ENCODE measurements around the gene FBXL4.

The FBXL4 gene

GRCh38 chr6:98871821-98872220 is 75.9 kb downstream of the FBXL4 start:
- no peak for TF ChIP-seq TAF1 (IDR thresholded peaks at IDR 0.05; ENCODE audit: borderline replicate concordance, insufficient read depth, low read length)

GRCh38 chr6:98871057-98871456 is 76.7 kb downstream of the FBXL4 start:
- no peak for TF ChIP-seq POLR2AphosphoS5 (IDR thresholded peaks at IDR 0.05; ENCODE audit: low read depth, low read length)

GRCh38 chr6:98864497-98864896 is 83.2 kb downstream of the FBXL4 start:
- TF ChIP-seq POLR2AphosphoS5 (IDR thresholded peaks at IDR 0.05; ENCODE audit: low read depth, low read length): no peak
- TF ChIP-seq FOXP2 (optimal IDR thresholded peaks at IDR 0.05; ENCODE audit: borderline replicate concordance, extremely low read depth, extremely low read length, insufficient read depth): no peak
- no peak for TF ChIP-seq SIN3A (IDR thresholded peaks at IDR 0.05; ENCODE audit: borderline replicate concordance, insufficient read depth, low read length)
- no peak for TF ChIP-seq REST (IDR thresholded peaks at IDR 0.05; ENCODE audit: insufficient read depth in 1 of 2, low read depth in 2 of 2, low read length in 2 of 2)
- no peak for TF ChIP-seq TAF1 (IDR thresholded peaks at IDR 0.05; ENCODE audit: borderline replicate concordance, insufficient read depth, low read length)

GRCh38 chr6:98848539-98849242 is 99.1 kb downstream of the FBXL4 start:
- no peak for TF ChIP-seq FOXP2 (optimal IDR thresholded peaks at IDR 0.05; ENCODE audit: borderline replicate concordance, extremely low read depth, extremely low read length, insufficient read depth)
- no peak for TF ChIP-seq SIN3A (IDR thresholded peaks at IDR 0.05; ENCODE audit: borderline replicate concordance, insufficient read depth, low read length)
- TF ChIP-seq REST (IDR thresholded peaks at IDR 0.05; ENCODE audit: insufficient read depth in 1 of 2, low read depth in 2 of 2, low read length in 2 of 2): no peak
- no peak for TF ChIP-seq POLR2AphosphoS5 (IDR thresholded peaks at IDR 0.05; ENCODE audit: low read depth, low read length)
- TF ChIP-seq TAF1 (IDR thresholded peaks at IDR 0.05; ENCODE audit: borderline replicate concordance, insufficient read depth, low read length): no peak

- TF ChIP-seq SIN3A (IDR thresholded peaks at IDR 0.05; ENCODE audit: borderline replicate concordance, insufficient read depth, low read length) (no peak), REST (IDR thresholded peaks at IDR 0.05; ENCODE audit: insufficient read depth in 1 of 2, low read depth in 2 of 2, low read length in 2 of 2) (no peak), TAF1 (IDR thresholded peaks at IDR 0.05; ENCODE audit: borderline replicate concordance, insufficient read depth, low read length) (no peak), POLR2AphosphoS5 (IDR thresholded peaks at IDR 0.05; ENCODE audit: low read depth, low read length) (no peak), FOXP2 (optimal IDR thresholded peaks at IDR 0.05; ENCODE audit: borderline replicate concordance, extremely low read depth, extremely low read length, insufficient read depth) (no peak)
Observed at GRCh38 chr6:98847779-98848538, 99.8 kb downstream of the FBXL4 start.

- TF ChIP-seq FOXP2 (optimal IDR thresholded peaks at IDR 0.05; ENCODE audit: borderline replicate concordance, extremely low read depth, extremely low read length, insufficient read depth) (no peak), POLR2AphosphoS5 (IDR thresholded peaks at IDR 0.05; ENCODE audit: low read depth, low read length) (no peak), REST (IDR thresholded peaks at IDR 0.05; ENCODE audit: insufficient read depth in 1 of 2, low read depth in 2 of 2, low read length in 2 of 2) (no peak)
Observed at GRCh38 chr6:98847416-98847778, 100.3 kb downstream of the FBXL4 start.

Data from PFSK-1 (cell line).